ENCODE data around the gene PDE4B. TPM values are rescaled to one million over a fixed set of nuclear protein-coding genes. Genes with fewer than 3 reads are reported as not detected.

Gene PDE4B
- total and polyA plus RNA-seq, 10 of the 15 experiments (the other 5 are each of a cell fraction or from before 2014, with no cell fraction given): 3.0 to 13.2 (median 5.7) TPM

DNA sequence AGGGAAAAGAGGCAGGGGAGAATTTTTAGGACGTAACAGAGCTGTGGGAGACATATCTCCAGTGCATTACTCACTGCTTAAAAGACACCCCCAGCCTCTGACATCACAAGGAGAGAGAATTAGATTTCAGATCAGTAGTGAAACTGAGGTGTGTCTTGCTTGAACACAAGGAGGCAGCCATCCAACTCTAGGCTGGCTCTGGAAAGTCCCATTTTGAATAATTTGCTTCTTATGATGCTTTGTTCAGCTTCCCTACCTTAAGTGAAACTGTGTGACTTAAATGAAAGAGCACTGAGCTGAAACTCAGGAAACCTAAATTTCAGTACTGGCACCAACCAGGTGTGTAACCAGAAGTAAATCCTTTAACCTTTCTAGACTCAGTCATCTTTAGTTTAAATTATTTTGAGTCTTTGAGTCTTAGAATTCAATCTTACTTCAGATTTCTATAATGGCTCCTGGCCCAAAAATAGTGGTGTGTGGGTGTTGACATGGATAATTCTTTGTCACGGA, 489.7 kb downstream of the PDE4B start (continued):
- TF ChIP-seq FOXM1 (IDR thresholded peaks at IDR 0.05; ENCODE audit: low read depth, low read length) (peak; percentile 97), NR2C2 (IDR thresholded peaks at IDR 0.05; ENCODE audit: borderline replicate concordance, control insufficient read depth, insufficient read length, low read depth) (no peak), KLF5 (IDR thresholded peaks at IDR 0.05; ENCODE audit: partially characterized antibody) (peak; percentile 78), JUND (IDR thresholded peaks at IDR 0.05; ENCODE audit: low read depth, low read length) (peak; percentile 41; the same call in 1 of the 2 replicates), KDM1A (IDR thresholded peaks at IDR 0.05; ENCODE audit: borderline replicate concordance) (no peak), IKZF1 (conservative IDR thresholded peaks at IDR 0.05) (peak; percentile 92), SUPT20H (IDR thresholded peaks at IDR 0.05; ENCODE audit: borderline replicate concordance, control insufficient read depth, low read depth, low read length) (no peak), NFIC (IDR thresholded peaks at IDR 0.05; ENCODE audit: low read depth, low read length) (peak; percentile 99)
- TF ChIP-seq, protein P1, sequence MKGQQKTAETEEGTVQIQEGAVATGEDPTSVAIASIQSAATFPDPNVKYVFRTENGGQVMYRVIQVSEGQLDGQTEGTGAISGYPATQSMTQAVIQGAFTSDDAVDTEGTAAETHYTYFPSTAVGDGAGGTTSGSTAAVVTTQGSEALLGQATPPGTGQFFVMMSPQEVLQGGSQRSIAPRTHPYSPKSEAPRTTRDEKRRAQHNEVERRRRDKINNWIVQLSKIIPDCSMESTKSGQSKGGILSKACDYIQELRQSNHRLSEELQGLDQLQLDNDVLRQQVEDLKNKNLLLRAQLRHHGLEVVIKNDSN (IDR thresholded peaks at IDR 0.05; ENCODE audit: borderline replicate concordance, extremely low read length, insufficient read depth, low read depth, low read length): no peak

DNA sequence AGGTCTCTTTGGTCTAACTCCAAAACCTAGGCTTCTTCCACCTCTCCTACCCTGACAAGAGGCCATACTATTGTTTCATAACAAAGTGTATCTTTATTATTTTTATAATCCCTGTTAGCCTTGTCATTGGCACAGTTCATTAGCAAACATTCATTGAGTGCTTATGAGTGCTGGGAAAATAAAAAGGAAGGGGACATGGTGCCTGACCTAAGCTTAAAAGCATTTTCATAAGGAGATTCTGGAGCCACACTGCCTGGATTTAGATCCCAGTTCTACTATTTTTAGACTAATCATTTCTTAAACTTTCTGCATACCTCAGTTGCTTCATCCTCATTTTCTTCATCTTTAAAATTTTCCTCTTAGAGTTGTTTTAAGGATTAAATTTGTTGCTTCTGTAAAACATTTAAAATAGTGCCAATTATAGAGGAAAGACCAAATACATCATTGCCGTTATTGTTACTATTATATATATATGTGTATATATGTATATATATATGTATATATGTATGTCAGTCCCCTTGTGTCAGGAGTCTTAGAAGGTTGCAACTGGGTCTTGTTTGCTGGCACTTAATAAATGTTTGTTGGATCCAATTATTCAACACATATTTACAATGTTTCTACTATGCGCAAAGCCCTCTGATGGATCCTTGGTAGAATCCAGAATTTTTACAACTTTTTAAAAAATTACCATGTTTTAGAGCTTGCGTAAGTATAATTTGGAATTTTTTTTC, 490.4 kb downstream of the PDE4B start:
- Histone ChIP-seq H4K20me1 (ENCODE audit: control insufficient read depth, insufficient read depth) (no peaks in the 10 kb centered on the region), H3K79me2 (ENCODE audit: control insufficient read depth, insufficient read depth, low read length) (no peaks in the 10 kb centered on the region), H3K27me3 (replicated peaks in 1 of 2; ENCODE audit: control insufficient read depth in 2 of 2, insufficient read depth in 2 of 2, low read length in 1 of 2) (no peaks in the 10 kb centered on the region), H3K27ac (ENCODE audit: control insufficient read depth, insufficient read depth) (peak overlapping the region; percentile 97), H3K4me2 (ENCODE audit: control insufficient read depth, insufficient read depth) (peak overlapping the region; percentile 88), H3K9ac (ENCODE audit: control insufficient read depth, insufficient read depth, low read length) (peak overlapping the region; percentile 48), H3K4me3 (peak overlapping the region; percentile 18; the same call in 1 of the 2 replicates), H3K9me3 (replicated peaks; ENCODE audit: control insufficient read depth, insufficient read depth, low read length) (no peaks in the 10 kb centered on the region; the same call in 2 of the 3 replicates), H3K36me3 (ENCODE audit: control insufficient read depth in 2 of 2, insufficient read depth in 2 of 2, low read length in 1 of 2) (no peaks in the 10 kb centered on the region), H3K4me1 (ENCODE audit: control insufficient read depth, insufficient read depth, low read length) (peaks cover 43% of the 10 kb centered on the region), H2AFZ (ENCODE audit: control insufficient read depth, low read depth, low read length) (no peak overlapping the region)
- 33% methylated on average over 3 of the region's 3 CpGs for WGBS (ENCODE audit: insufficient coverage, insufficient replicate concordance, low lambda C conversion rate, missing lambda C conversion rate)
- TF ChIP-seq TCF12 (IDR thresholded peaks at IDR 0.05; ENCODE audit: low read depth, low read length) (no peak), SMARCA5 (IDR thresholded peaks at IDR 0.05) (peak; percentile 86; the same call in 1 of the 2 replicates)
- CTCF ChIA-PET: interaction anchor here (0.8 to 3.7 kb wide), 26 partner anchors 8 to 163 kb away, joined by 3 to 30 read pairs (median 5); no protein-coding TSS in a partner anchor
- SMC1A ChIA-PET (ENCODE audit: uncharacterized antibody, unreplicated experiment): interaction anchor here (1.0 to 18.6 kb wide), 27 partner anchors 8 to 164 kb away, joined by 3 to 290 read pairs (median 7); no protein-coding TSS in a partner anchor
- no peak for DNase-seq (ENCODE audit: low read depth, low spot score)
- intact Hi-C loops (cut with micrococcal nuclease; ENCODE audit: unreplicated experiment) (loop anchor here (1.0 to 10.0 kb wide), 11 partner anchors 30 to 1318 kb away; partner anchors contain the start of gene JAK1), in situ Hi-C loops (cut with MboI) (loop anchor here (5.0 to 25.0 kb wide), 3 partner anchors 49 to 1054 kb away; partner anchors contain the start of gene IL23R)
- BruUV-seq (replicated peaks): TSS peak; percentile 96
- FAIRE-seq: no peak
- POLR2A ChIA-PET: interaction anchor here (0.8 to 3.0 kb wide), 10 partner anchors 49 to 119 kb away, joined by 3 to 22 read pairs (median 6); no protein-coding TSS in a partner anchor
- ATAC-seq: peak; percentile 5
- RAD21 ChIA-PET (ENCODE audit: unreplicated experiment): interaction anchor here (0.6 to 3.6 kb wide), 27 partner anchors 9 to 163 kb away, joined by 3 to 56 read pairs (median 8); no protein-coding TSS in a partner anchor

Data from GM12878 (cell line).